Body of pancreas (tissue), 4 donors: ENCODE measurements around the gene ANXA4. TPM values are rescaled to one million over a fixed set of nuclear protein-coding genes. Genes with fewer than 3 reads are reported as not detected.
"Not testable (repeated sequence)": the region's sequence is repeated elsewhere in the genome, so short reads cannot be mapped to it uniquely, and the experiment has no call there.

Experiments
- ATAC-seq: fragments of 150-250 bp; one replicate; pipeline ENCODE4 v1.9.1; 2016
- DNase-seq, 4 donors: peaks; one replicate each; pipeline ENCODE4 v3.0.0-alpha.2; 2019
- H3K27ac ChIP-seq, 4 donors: fragments of 200-600 bp; sonication (generic); 1 replicate in 3 of 4; 2 replicates in 1 of 4; pipeline versions ENCODE4 v1.5.1 to v1.6.1; 2016 to 2019; ENCODE audit warnings: mild to moderate bottlenecking in 1 of 4, mixed read lengths in 1 of 4, moderate library complexity in 1 of 4
- H3K27me3 ChIP-seq, 2 donors: fragments of 200-600 bp; sonication (generic); one replicate each; pipeline ENCODE4 v1.6.0; 2016; ENCODE audit warnings: mild to moderate bottlenecking in 1 of 2
- H3K36me3 ChIP-seq, 2 donors: fragments of 200-600 bp; sonication (generic); replicated peaks in 1 of 2; 2 replicates each; pipeline ENCODE4 v1.5.1; 2016; ENCODE audit warnings: low read depth in 2 of 2; ENCODE audit not compliant: insufficient read depth in 1 of 2
- H3K4me1 ChIP-seq: fragments of 200-600 bp; sonication (generic); one replicate; pipeline ENCODE4 v1.6.0; 2016
- H3K4me3 ChIP-seq, 2 donors: fragments of 200-600 bp; sonication (generic); 1 replicate in 1 of 2; 2 replicates in 1 of 2; pipeline ENCODE4 v1.5.1; 2016 to 2019
- H3K9me3 ChIP-seq, 3 donors: fragments of 200-600 bp; sonication (generic); 1 replicate in 2 of 3; 2 replicates in 1 of 3; pipeline ENCODE4 v1.5.1; 2016
- CTCF ChIP-seq, 7 experiments: fragments of 450-650 bp in 4 of 7; fragments of 200-600 bp in 3 of 7; sonication (generic) in 3 of 7; IDR thresholded peaks; one replicate each; pipeline ENCODE4 v1.5.1; 2016 to 2019; ENCODE audit warnings: antibody characterized with exemption in 7 of 7
- POLR2A ChIP-seq, 3 donors: fragments of 450-650 bp; IDR thresholded peaks; one replicate each; pipeline ENCODE4 v1.6.1; 2016; ENCODE audit warnings: antibody characterized with exemption in 3 of 3, mild to moderate bottlenecking in 2 of 3
- WGBS, 2 donors: methylation state at CpG; one replicate each; pipeline ENCODE4 v1.1.5; 2017; 5-methylcytosine and 5-hydroxymethylcytosine counted together
- intact Hi-C: fragments of 100-400 bp; cut with DNase I; formaldehyde crosslinking; loops from one replicate; pipeline ENCODE4 v1.15.1; 2023
- total RNA-seq, 2 donors: library from RNA; depleted of rRNA; stranded (reverse); fragments of >200 nt; gene quantifications; one replicate each; pipeline ENCODE4 v1.1.0, GENCODE V29; 2016

Gene ANXA4
- total RNA-seq, 2 donors from 2014 or later = 382 to 399 TPM

- Histone ChIP-seq H3K4me3 (no peak overlapping the region), H3K36me3 (peaks cover 0 to 2% of the 10 kb centered on the region in 2 donors), H3K4me1 (peaks cover 50% of the 10 kb centered on the region), H3K27ac (peak overlapping the region; percentile 60 to 80 (median 76)), H3K27me3 (no peaks in the 10 kb centered on the region), H3K9me3 (no peaks in the 10 kb centered on the region)
- 19 to 25% methylated on average over 4 of the region's 4 CpGs for WGBS, 2 donors
- intact Hi-C loops = no loop called here
- ATAC-seq (peak; percentile 18), DNase-seq (no peak)
- TF ChIP-seq CTCF (IDR thresholded peaks at IDR 0.05) = no peak
- no peak for TF ChIP-seq POLR2A (IDR thresholded peaks at IDR 0.05)
Observed at GRCh38 chr2:69798909-69799526, 57.1 kb downstream of the ANXA4 start.

- WGBS, 2 donors = 79 to 93% methylated on average over 1 of the region's 1 CpG
- no peak overlapping the region for H3K4me3 ChIP-seq
- peaks cover 0 to 9% of the 10 kb centered on the region in 2 donors for H3K36me3 ChIP-seq
- no peak for ATAC-seq
- intact Hi-C loops = no loop called here
- H3K9me3 ChIP-seq = no peaks in the 10 kb centered on the region
- no peak for DNase-seq
- peak overlapping the region in 2 of 4 donors; percentile 32 to 46 for H3K27ac ChIP-seq
- TF ChIP-seq POLR2A (IDR thresholded peaks at IDR 0.05) (no peak), CTCF (IDR thresholded peaks at IDR 0.05) (no peak)
- H3K4me1 ChIP-seq = peaks cover 27% of the 10 kb centered on the region
- H3K27me3 ChIP-seq = no peaks in the 10 kb centered on the region
Observed at GRCh38 chr2:69801745-69802290, 59.9 kb downstream of the ANXA4 start.

- not testable (repeated sequence) for DNase-seq, ATAC-seq
- WGBS, 2 donors = 64 to 82% methylated on average over 4 of the region's 4 CpGs
Observed at GRCh38 chr2:69802781-69803367, 60.9 kb downstream of the ANXA4 start.

GRCh38 chr2:69804416-69804815 lies 62.5 kb downstream of the ANXA4 start:
- no peaks in the 10 kb centered on the region for H3K27me3 ChIP-seq
- DNase-seq (no peak), ATAC-seq (no peak)
- no peak for TF ChIP-seq CTCF (IDR thresholded peaks at IDR 0.05)
- intact Hi-C loops = no loop called here
- H3K36me3 ChIP-seq = peaks cover 0 to 22% of the 10 kb centered on the region in 2 donors
- WGBS, 2 donors = 81 to 91% methylated on average over 11 of the region's 11 CpGs
- H3K9me3 ChIP-seq = no peaks in the 10 kb centered on the region
- no peak overlapping the region for H3K4me3 ChIP-seq
- H3K27ac ChIP-seq = no peak overlapping the region
- H3K4me1 ChIP-seq = peaks cover 2% of the 10 kb centered on the region

More at GRCh38 chr2:69802781-69803367, 60.9 kb downstream of the ANXA4 start:
- H3K27me3 ChIP-seq, intact Hi-C loops, H3K4me3 ChIP-seq, H3K9me3 ChIP-seq: not testable (repeated sequence)
- H3K36me3 ChIP-seq = peaks cover 0 to 16% of the 10 kb centered on the region in 2 donors
- peak overlapping the region in 1 of 4 donors; percentile 1 for H3K27ac ChIP-seq
- H3K4me1 ChIP-seq = peaks cover 16% of the 10 kb centered on the region

- intact Hi-C loops = no loop called here
- 72 to 83% methylated on average over 1 of the region's 1 CpG for WGBS, 2 donors
- no peak for TF ChIP-seq POLR2A (IDR thresholded peaks at IDR 0.05)
- Histone ChIP-seq H3K4me3 (no peak overlapping the region), H3K36me3 (peaks cover 0 to 25% of the 10 kb centered on the region in 2 donors), H3K27me3 (no peaks in the 10 kb centered on the region), H3K9me3 (no peaks in the 10 kb centered on the region), H3K27ac (no peak overlapping the region), H3K4me1 (peaks cover 6% of the 10 kb centered on the region)
- DNase-seq (no peak), ATAC-seq (no peak)
Observed at GRCh38 chr2:69805887-69806286, 64.0 kb downstream of the ANXA4 start.
